ENCODE measurements around the gene JUND. TPM values are rescaled to one million over a fixed set of nuclear protein-coding genes. Genes with fewer than 3 reads are reported as not detected.

Gene JUND
- total and polyA plus RNA-seq, 5 experiments from 2014 or later, result 43.3 to 189 (median 169) TPM

DNA sequence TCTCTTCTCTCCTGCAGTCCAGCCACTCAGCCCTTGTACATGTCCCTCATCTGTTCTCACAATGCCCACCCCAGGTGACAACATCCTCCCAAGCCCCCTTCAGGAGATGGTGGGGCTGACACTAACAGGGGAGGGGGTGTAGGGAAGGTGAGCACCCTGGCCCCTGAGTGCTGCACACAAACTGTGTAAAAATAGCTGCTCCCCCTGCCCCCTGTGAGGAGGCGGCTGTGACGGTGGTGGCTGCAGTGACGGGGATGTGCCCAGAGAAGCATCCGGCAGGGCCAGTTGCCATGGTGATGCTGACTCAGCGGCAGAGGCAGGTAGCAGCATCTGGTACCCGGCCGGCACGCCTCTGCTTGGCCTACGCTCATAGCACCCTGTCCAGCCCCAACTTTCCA, 13.0 kb upstream of the JUND start:
- peaks cover 0 to 1% (median 0%) of the 10 kb centered on the region in 5 donors for H3K27me3 Mint-ChIP-seq
- peak overlapping the region; percentile 89 to 100 (median 97) for H3K27ac Mint-ChIP-seq
- ATAC-seq (peak; percentile 64 to 73), DNase-seq (peak; percentile 75 to 98 (median 88))
- peak overlapping the region; percentile 48 to 94 (median 72) for H3K4me3 Mint-ChIP-seq
- H3K9me3 Mint-ChIP-seq, result peaks cover 0 to 10% (median 0%) of the 10 kb centered on the region in 9 donors
- peaks cover 29 to 60% (median 57%) of the 10 kb centered on the region in 4 donors for H3K4me1 Mint-ChIP-seq
- H3K36me3 Mint-ChIP-seq, result no peaks in the 10 kb centered on the region
- POLR2A ChIA-PET, result interaction anchor here (0.6 to 23.0 kb wide), 4 partner anchors 9 to 1523 kb away, joined by 3 to 2305 read pairs (median 116); partner anchors contain the start of genes JUND and LSM4

DNA sequence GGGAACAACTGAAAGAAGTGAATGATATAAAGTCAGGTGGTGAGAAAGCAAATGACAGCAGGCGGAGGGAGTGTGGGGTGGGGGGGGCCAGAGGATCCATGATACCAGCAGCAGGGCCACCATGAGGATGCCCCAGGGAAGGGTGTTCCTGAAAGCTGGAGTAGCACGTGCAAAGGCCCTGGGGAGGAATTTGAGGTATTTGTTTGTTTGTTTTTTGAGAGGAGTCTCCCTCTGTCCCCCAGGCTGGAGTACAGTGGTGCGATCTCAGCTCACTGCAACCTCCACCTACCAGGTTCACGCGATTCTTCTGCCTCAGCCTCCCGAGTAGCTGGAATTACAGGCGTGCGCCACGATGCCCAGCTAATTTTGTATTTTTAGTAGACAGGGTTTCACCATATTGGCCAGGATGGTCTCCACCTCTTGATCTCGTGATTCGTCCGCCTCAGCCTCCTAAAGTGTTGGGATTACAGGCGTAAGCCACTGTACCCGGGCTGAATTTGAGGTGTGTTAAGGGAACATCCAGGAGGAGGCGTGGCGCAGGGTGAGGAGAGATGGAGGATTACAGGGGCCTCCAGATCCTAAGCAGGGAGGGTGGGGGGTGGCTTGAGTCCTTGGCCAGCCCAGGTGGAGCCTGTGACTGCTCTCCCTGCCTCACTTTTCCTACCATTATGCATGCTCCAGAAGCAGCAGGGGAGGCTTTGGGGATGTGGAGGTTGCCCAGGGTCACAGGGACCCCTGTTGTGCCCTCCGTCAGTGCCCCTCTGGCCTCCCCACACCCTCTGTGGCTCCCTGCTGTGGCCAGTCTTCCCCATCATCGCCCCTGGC, 12.4 kb upstream of the JUND start:
- Mint-ChIP-seq H3K4me3 (peak overlapping the region; percentile 56 to 96 (median 85)), H3K27ac (peak overlapping the region; percentile 92 to 100 (median 97)), H3K27me3 (peaks cover 0 to 1% (median 0%) of the 10 kb centered on the region in 5 donors), H3K9me3 (peaks cover 0 to 10% (median 0%) of the 10 kb centered on the region in 9 donors), H3K36me3 (no peaks in the 10 kb centered on the region), H3K4me1 (peaks cover 29 to 64% (median 59%) of the 10 kb centered on the region in 4 donors)
- POLR2A ChIA-PET, result interaction anchor here (0.6 to 23.0 kb wide), 7 partner anchors 9 to 1524 kb away, joined by 3 to 2305 read pairs (median 5); partner anchors contain the start of genes JUND, LSM4 and RAB3A
- DNase-seq, result no peak
- ATAC-seq, result no peak

DNA sequence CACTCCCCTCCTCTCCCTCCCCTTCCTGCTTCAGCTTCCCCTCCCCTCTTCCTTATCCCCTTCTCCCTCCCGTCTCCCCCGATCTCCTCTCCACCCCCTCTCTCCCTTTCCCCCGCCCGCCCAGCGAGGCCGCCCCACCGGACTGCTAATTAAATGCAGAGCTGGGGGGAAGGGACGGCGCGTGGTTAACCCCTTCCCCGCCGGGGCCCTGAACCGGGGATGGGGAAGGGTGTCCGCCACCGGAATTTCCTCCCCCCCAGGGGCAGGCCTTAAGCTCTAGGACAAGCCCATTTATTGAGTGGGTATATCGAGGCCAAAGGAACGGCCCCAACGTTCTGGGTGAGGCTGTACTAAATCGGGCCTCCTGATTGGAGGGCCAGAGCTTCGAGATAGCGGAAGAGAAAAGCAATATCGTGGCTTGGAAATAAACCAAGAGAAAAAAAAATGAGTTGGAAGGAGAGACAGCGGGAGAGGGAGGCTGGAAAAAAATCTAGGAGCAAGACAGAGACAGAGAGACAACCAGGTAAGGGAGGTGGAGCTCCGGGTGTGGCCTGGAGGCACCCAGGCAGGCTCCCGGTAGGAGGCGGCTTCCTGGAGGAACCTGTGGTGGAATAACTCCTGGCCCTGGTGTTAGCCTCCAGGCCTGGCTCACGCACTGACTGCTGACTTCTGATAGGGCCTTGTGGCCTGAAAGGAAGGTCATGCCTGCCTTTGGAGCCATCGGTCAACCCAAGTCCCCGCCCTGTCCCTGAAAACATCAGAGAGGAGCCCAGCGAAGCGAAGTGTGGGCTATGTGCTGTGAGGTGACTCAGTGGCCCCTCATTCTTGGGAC, 11.6 kb upstream of the JUND start:
- no peak for ATAC-seq
- POLR2A ChIA-PET, result interaction anchor here (0.6 to 23.0 kb wide), 7 partner anchors 9 to 269 kb away, joined by 3 to 2305 read pairs (median 5); partner anchors contain the start of genes JUND, LSM4 and RAB3A
- peak overlapping the region; percentile 92 to 100 (median 97) for H3K27ac Mint-ChIP-seq

DNA sequence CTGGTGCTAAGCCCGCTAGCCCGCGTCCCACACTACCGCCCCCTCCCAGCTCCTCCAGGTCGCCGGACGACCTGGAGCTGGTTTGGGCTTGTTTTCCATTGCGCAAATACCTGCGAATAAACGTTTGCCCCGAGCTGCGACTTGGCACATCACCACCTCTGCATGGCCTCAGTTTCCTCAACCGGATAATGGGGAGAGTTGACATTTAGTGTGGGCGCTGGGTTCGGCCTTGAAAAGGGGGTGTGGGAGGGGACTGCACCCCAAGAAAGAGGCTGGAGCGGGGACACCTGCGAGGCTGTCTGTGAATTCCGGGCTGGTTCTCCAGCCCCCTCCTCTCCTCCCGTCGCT, 11.0 kb upstream of the JUND start:
- DNase-seq (peak in 5 of 10 donors; percentile 21 to 50 (median 44)), ATAC-seq (peak in 1 of 2 donors; percentile 2)
- Mint-ChIP-seq H3K4me3 (peak overlapping the region; percentile 80 to 96 (median 92)), H3K27ac (peak overlapping the region; percentile 60 to 100 (median 97)), H3K9me3 (peaks cover 0 to 10% (median 0%) of the 10 kb centered on the region in 9 donors), H3K4me1 (peaks cover 29 to 65% (median 60%) of the 10 kb centered on the region in 4 donors), H3K27me3 (peaks cover 0 to 1% (median 0%) of the 10 kb centered on the region in 5 donors), H3K36me3 (no peaks in the 10 kb centered on the region)
- POLR2A ChIA-PET, result interaction anchor here (1.3 to 23.0 kb wide), 6 partner anchors 8 to 137 kb away, joined by 3 to 2305 read pairs (median 8); partner anchors contain the start of genes JUND, LSM4 and RAB3A

More for the DNA sequence above, 11.6 kb upstream of the JUND start:
- Mint-ChIP-seq H3K4me1 (peaks cover 29 to 65% (median 62%) of the 10 kb centered on the region in 4 donors), H3K27me3 (peaks cover 0 to 1% (median 0%) of the 10 kb centered on the region in 5 donors), H3K4me3 (peak overlapping the region; percentile 56 to 96 (median 91)), H3K36me3 (no peaks in the 10 kb centered on the region), H3K9me3 (peaks cover 0 to 10% (median 0%) of the 10 kb centered on the region in 9 donors)
- no peak for DNase-seq

DNA sequence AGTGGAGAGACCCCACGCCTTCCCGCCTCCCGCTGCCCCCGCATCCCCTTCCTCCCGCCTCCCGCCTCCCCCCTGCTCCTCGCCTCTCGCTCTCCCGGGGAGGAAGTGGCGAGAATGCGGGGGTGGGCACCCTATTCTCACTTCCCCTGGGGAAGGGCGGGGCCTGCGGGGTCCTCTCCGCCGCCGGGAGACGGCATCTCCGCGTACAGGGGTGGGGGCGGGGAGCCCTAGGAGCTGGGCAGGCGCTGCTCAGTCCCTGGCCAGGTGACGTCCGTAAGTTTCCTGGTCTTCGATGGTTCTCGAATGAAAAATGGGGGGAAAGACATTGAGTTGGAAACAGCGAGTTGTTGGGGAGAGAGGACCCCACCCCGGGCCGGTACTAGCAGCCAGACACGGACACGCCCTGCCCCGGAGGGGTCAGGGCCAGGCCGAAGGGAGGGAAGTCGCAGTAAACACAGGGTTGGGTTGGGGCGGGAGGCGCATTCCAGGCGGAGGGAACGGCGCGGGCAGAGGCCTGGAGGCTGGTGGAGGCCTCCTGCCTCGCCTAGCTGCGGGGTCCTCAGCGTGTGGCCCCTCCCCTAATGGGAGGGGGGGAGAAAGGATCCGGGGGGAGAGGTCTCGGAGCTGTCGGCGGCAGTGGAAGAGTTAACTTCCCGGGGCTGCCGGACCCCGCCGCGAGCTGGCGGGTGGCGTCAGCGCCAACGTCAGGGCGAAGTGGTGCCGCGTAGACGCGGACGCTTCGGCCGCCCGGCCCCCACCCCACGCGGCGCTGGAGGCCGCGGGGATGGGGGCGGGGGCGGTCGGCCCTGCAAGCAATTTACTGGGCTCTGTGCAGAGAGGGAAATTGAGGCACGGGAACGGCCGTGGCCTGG, 10.4 kb upstream of the JUND start:
- peaks cover 31 to 67% (median 60%) of the 10 kb centered on the region in 4 donors for H3K4me1 Mint-ChIP-seq
- peaks cover 0 to 1% (median 0%) of the 10 kb centered on the region in 5 donors for H3K27me3 Mint-ChIP-seq
- peaks cover 0 to 10% (median 0%) of the 10 kb centered on the region in 9 donors for H3K9me3 Mint-ChIP-seq
- peak; percentile 38 to 50 for ATAC-seq
- POLR2A ChIA-PET, result interaction anchor here (1.5 to 23.0 kb wide), 5 partner anchors 7 to 96 kb away, joined by 3 to 2305 read pairs (median 10); partner anchors contain the start of genes JUND, LSM4 and RAB3A
- H3K36me3 Mint-ChIP-seq, result no peaks in the 10 kb centered on the region
- peak; percentile 71 to 91 (median 81) for DNase-seq
- H3K27ac Mint-ChIP-seq, result peak overlapping the region; percentile 93 to 100 (median 97)
- H3K4me3 Mint-ChIP-seq, result peak overlapping the region; percentile 80 to 96 (median 92)

DNA sequence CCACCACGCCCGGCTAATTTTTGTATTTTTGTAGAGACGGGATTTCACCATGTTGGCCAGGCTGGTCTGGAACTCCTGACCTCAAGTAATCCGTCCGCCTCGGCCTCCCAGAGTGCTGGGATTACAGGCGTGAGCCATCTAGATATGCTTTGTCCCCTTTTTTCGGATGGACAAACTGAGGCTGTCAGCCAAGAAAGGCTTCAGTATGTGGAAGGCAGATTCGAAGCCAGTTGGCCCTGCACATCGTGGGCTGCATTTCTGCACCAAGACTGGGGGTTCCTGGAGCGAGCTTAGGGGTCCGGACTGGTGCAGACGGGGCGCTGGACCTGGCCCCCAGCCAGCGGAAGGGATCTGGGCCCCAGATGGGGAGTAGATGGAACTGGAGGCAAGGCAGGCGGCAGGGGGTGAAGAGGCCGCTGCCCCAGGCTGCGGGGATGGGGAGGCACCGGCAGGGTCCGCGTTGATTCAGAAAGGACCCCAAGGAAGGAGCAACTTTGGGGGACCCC, 9.7 kb upstream of the JUND start:
- H3K27me3 Mint-ChIP-seq, result peaks cover 0 to 1% (median 0%) of the 10 kb centered on the region in 5 donors
- H3K4me3 Mint-ChIP-seq, result peak overlapping the region; percentile 80 to 96 (median 92)
- ATAC-seq (peak in 1 of 2 donors; percentile 0), DNase-seq (peak in 2 of 10 donors; percentile 26 to 43)
- POLR2A ChIA-PET, result interaction anchor here (5.6 to 23.0 kb wide), 2 partner anchors 11 to 25 kb away, joined by 229 to 2305 read pairs; partner anchors contain the start of genes JUND and LSM4
- H3K27ac Mint-ChIP-seq, result peak overlapping the region; percentile 91 to 100 (median 97)
- H3K4me1 Mint-ChIP-seq, result peaks cover 33 to 71% (median 63%) of the 10 kb centered on the region in 4 donors
- H3K36me3 Mint-ChIP-seq, result no peaks in the 10 kb centered on the region
- peaks cover 0 to 8% (median 0%) of the 10 kb centered on the region in 9 donors for H3K9me3 Mint-ChIP-seq

DNA sequence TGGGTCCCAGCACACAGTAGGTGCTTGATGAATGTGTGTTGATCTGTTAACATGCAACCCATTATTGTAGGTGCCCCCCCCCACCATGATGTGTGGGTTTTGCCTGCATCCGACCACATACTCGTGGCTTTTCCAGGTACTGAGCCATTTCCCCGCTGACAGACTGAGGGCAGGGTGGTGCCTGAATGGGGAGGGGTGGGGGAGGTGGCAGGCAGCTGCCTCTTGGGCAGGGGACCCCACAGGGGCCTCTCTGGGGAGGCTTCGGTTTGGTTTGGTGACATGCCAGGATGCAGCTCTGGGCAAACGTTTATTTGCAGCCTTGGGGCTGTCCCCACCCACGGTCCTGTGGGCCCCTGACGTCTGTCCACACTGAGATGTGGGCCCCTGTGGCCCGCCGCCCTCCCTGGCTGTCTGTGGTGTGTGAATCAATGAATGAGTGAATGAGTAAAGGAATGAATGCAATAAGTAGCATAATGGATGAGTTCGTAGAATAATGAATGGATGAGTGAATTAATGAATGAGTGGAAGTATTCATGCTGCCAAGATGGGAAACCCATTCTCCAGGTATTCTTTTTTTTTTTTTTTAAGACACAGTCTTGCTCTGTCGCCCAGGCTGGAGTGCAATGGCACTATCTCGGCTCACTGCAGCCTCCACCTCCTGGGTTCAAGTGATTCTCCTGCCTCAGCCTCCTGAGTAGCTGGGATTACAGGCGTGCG, 9.0 kb upstream of the JUND start:
- H3K27ac Mint-ChIP-seq, result peak overlapping the region; percentile 91 to 100 (median 97)
- DNase-seq (peak; percentile 61 to 92 (median 79)), ATAC-seq (peak; percentile 39)
- POLR2A ChIA-PET, result interaction anchor here (5.6 to 23.0 kb wide), 2 partner anchors 10 to 26 kb away, joined by 229 to 2305 read pairs; partner anchors contain the start of genes JUND and LSM4
- H3K27me3 Mint-ChIP-seq, result peaks cover 0 to 1% (median 0%) of the 10 kb centered on the region in 5 donors
- no peaks in the 10 kb centered on the region for H3K36me3 Mint-ChIP-seq
- H3K4me1 Mint-ChIP-seq, result peaks cover 35 to 70% (median 65%) of the 10 kb centered on the region in 4 donors
- peaks cover 0 to 2% (median 0%) of the 10 kb centered on the region in 9 donors for H3K9me3 Mint-ChIP-seq
- H3K4me3 Mint-ChIP-seq, result peak overlapping the region; percentile 80 to 96 (median 92)

DNA sequence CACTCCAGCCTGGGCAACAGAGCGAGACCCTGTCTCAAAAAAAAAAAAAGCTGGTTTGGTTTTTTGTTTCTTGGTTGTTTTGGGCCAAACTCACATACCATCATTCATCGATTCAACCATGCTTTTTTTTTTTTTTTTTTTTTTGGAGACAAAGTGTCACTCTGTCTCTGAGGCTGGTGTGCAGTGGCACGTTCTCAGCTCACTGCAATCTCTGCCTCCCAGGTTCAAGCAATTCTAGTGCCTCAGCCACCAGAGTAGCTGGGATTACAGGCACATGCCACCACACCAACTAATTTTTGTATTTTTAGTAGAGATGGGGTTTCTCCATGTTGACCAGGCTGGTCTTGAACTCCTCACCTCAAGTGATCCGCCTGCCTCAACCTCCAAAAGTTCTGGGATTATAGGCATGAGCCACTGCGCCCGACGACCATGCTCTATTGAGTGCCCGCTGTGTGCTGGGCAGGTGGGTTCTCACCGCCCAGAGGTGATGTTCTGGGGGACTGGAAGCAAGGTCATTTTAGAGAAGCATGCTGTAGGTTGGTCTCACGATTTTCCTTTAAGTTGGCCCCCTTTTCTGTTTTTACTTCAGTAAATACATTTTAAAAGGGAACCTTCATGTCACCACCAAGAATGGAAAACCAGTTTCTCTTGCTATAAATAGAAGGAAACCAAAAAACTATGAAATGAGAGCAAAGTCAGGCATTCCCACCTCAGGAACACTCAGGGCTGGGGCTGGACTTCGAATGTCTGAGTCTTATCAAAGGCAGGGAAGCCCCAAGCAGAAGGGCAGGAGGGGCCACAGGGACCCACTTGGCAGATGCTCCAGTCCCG, 8.3 kb upstream of the JUND start:
- Mint-ChIP-seq H3K4me3 (peak overlapping the region; percentile 18 to 96 (median 80)), H3K9me3 (no peaks in the 10 kb centered on the region), H3K27me3 (peaks cover 0 to 1% (median 0%) of the 10 kb centered on the region in 5 donors), H3K4me1 (peaks cover 37 to 70% (median 68%) of the 10 kb centered on the region in 4 donors), H3K27ac (peak overlapping the region; percentile 91 to 100 (median 97)), H3K36me3 (no peaks in the 10 kb centered on the region)
- POLR2A ChIA-PET, result interaction anchor here (0.7 to 23.0 kb wide), 5 partner anchors 9 to 1123 kb away, joined by 3 to 2305 read pairs (median 23); partner anchors contain the start of genes JUND and LSM4
- ATAC-seq, result no peak
- no peak for DNase-seq

DNA sequence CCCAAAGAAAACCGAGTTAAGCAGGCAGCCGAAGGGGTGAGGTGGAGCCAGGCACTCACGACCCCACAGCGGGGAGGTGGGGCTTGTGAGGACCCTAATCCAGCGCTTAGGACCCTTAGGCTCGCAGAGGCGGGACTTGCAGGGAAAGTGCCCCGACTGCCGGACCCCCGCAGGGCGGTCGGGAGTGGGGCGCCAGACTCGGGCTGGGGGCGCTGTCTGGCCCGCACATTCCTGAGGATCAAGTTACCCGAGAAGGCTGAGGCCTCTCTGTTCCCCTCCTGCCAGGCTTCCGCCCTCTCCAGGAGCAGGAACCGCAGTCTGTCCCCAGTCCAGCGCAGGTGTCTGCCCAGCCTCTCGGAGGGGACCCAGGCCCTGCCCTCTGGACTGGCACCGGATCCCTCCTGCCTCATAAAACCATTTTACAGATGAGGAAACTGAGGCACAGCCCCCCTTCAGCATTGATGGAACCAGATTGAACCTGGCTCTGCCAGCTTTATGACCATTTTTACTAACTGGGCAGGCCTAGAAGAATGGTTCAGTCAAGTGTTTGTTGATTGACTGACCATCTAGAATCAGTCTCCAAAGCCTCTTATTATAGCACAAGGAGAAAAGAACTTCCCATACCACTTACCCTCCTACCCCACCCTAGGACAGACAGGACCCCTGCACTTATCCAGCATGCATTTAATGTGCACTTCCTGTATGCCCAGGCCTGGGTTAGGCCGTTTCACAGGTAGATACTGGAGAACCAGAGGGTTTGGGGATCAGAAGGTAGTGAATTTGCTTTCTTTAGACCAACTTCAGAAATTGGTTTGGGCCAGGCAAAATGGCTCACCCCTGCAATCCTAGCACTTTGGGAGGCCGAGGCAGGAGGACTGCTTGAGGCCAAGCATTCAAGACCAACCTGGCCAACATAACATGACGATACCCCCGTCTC, 6.7 kb upstream of the JUND start:
- Mint-ChIP-seq H3K9me3 (no peaks in the 10 kb centered on the region), H3K4me1 (peaks cover 32 to 62% (median 59%) of the 10 kb centered on the region in 4 donors), H3K36me3 (no peaks in the 10 kb centered on the region), H3K27ac (peak overlapping the region in 5 of 10 donors; percentile 58 to 74 (median 62)), H3K4me3 (no peak overlapping the region), H3K27me3 (no peaks in the 10 kb centered on the region)
- ATAC-seq, result no peak
- POLR2A ChIA-PET, result interaction anchor here (0.7 to 23.0 kb wide), 4 partner anchors 8 to 896 kb away, joined by 3 to 2305 read pairs (median 14); partner anchors contain the start of genes JUND and LSM4
- DNase-seq, result no peak

All from naive thymus-derived CD8-positive, alpha-beta T cell (primary cell).